HG03571 (cell line): ENCODE results near the gene SLC38A2.

ENCODE experiments used
- ATAC-seq: cut with Tn5 transposase; IDR thresholded peaks from one replicate; pipeline ENCODE4 v1.9.1; 2021; ENCODE audit not compliant: unreplicated experiment

Gene SLC38A2

GRCh38 chr12:46395388-46395787 lies 22.8 kb upstream of the SLC38A2 start:
- ATAC-seq: no peak

DNA sequence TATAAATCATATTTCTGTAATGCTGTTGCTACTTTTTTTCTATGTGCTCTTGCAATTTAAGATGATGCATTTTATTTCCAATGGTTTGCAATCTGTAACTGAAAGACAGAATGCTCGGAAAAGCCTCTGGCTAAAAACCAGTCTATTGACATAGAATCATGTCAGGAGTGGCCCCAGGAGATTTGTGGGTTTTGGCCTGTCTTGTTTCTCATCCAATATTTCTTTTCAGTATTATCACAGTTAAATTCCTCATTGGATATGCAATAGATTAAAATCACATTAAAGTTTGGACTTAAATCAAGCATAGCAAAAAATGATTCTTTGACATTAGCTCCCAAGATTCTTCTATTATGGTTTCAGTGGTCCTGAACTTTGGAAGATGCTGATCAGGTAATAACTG lies 19.1 kb upstream of the SLC38A2 start:
- ATAC-seq: no peak

DNA sequence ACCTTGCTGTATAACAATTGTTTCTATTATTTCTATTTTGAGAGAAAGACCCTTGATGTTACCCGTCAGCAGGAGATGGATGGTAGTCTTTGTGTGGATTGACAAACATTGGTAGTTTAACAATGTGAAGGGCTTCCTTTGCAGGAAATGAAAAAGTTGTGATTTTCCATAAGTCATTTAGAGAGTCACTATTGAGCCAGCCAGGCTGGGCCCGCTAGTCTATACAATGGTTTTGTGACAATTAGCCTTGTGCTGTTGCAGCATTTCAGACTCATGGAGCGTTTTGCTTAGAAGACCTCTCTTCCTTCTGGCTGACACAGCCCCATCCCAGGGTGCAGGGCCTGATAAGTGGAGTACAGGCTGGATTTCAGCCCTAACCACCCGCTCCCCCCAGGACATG lies 18.3 kb upstream of the SLC38A2 start:
- no peak for ATAC-seq

DNA sequence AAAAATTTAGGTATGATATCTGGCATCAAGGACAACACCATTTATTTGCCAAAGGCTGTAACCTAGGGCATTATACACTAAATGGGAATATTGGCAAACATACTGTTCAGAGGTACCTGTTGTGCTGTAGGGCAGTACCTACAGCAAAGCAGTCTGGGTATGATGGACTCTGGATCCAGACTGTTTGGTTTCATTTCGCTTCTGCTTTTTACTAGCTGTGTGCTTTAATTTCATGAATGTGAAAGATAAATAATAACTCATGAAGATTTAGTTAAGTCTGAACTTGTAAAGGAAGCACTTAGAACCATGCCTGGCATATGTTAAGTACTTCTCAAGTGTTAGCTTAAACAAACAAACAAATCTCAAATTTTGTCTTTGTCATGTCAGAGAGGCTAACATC lies 17.7 kb upstream of the SLC38A2 start:
- ATAC-seq: no peak

DNA sequence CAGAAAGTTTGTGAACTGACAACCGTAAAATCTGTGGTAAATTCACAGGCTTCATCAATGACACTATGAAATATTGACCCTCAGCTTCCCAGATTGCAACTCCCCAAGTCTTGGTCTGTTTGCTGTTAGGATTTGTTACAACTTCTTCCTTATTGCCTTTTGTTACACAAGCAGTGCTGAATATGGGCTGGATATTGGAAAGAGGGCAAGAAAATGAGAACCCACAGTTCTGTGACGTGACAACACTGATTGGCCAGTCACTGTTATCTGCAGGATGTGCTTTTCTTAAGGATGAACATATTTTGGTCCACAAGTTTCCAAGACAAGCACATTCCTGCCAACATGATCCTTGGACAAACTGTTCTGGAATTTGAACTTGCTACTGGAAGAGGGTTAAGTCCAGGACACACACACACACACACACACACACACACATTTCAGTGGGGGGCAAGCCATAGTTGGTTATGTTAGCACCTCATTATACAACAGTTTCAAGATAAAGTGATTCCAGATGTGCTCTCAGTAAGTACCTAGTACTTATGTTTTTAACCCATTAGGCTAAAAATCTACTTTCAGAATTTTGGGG lies 16.6 kb upstream of the SLC38A2 start:
- ATAC-seq: no peak

DNA sequence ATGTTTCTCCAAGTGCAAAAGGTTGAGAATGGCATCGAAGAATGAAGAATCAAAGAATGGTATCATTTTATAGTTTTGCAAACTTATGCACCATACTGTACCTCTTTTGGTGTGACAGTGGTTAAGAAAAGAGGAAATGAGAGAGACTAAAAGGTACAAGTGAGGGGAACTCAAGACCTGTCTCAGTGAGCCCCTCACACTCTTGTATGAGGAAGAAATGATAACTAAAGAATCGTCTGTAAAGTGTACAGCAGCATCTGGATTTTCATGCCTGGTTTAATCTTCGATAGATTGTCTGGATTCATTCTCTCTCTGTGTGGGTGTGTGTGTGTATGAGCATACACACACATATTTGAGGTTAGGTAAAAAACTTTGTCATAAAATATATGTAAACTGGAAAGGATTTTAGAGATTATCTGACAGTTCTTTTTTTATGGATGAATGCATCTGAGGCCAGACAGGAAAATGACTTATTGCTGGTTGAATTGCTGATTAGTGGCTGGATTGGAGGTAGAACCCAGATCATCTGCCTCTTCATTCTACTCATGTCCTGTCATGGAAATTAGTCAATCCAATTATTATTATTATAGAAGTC lies 16.0 kb upstream of the SLC38A2 start:
- peak; percentile 74 for ATAC-seq

DNA sequence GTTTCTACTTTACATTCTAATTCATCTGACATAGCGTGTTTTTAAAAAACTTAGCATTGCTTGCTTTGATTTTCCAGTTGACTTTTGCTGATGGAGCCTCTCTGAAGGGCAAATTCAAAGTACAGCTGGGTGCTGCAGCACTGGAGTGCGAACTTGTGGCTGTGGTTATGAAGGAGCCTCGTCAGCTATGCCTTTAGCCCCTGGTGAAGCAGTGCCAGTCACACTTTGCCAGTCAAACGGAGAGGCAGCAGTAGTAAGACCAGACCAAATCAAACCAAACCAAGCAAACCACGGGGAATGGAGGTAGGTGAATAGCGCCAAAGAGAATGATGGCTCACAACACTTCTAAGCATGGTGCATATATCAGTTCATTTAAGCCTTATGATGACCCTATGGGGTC lies 15.1 kb upstream of the SLC38A2 start:
- no peak for ATAC-seq

DNA sequence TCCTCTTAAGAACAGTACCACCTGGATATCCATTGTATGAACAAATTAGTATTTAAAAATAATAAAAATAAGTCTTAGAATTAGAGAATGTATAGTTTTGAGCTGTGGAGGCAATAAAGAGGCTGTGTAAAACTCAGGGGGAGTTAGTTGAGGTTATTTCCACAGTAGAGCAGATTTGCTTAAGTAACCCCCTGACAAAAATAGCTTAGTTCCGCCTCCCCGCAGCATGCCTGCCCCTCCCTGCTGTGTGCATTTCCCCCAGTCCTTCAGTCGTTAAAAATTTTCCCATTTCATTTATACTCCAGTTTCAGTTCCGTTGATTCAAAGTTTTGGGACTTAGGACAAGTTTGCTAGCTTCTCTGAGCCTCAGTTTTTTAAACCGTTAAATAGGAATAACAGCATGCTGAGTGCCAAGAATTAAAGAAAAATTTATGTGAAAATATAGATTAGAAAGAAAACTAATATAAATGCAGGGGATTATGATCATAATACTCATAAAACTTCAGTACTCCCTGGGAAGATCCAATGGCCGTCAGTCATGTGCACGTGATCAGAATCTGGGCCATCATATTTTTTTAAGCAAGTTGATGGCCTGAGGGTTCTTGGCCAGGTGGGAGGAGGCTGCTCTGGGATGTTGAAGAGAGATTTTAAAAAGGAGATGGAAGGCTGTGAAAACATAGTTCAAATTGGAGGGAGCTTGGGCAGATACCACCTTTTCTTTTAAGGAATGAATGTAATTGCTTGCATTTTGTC lies 14.5 kb upstream of the SLC38A2 start:
- peak; percentile 21 for ATAC-seq

- no peak for ATAC-seq
Measured at GRCh38 chr12:46386360-46386867, 13.8 kb upstream of the SLC38A2 start.

DNA sequence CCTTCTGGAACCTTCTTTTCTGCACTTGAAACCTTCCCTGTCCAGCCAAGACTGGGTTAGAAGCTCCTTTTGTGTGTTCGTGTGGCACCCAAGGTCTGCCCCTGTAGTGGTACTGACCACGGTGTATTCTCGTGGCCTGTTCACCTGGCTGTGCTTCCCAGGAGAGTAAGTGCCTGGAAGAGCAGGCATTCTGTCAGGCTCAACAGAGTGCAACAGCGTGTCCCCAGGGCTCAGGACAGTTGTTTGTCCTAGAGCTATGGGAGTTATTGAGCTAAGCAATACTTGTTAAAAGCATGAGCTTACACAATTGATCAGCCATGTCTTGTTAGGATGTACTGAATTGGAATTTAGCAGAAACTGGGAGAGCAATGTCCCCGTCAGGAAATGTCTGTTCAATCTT lies 12.9 kb upstream of the SLC38A2 start:
- ATAC-seq: no peak

DNA sequence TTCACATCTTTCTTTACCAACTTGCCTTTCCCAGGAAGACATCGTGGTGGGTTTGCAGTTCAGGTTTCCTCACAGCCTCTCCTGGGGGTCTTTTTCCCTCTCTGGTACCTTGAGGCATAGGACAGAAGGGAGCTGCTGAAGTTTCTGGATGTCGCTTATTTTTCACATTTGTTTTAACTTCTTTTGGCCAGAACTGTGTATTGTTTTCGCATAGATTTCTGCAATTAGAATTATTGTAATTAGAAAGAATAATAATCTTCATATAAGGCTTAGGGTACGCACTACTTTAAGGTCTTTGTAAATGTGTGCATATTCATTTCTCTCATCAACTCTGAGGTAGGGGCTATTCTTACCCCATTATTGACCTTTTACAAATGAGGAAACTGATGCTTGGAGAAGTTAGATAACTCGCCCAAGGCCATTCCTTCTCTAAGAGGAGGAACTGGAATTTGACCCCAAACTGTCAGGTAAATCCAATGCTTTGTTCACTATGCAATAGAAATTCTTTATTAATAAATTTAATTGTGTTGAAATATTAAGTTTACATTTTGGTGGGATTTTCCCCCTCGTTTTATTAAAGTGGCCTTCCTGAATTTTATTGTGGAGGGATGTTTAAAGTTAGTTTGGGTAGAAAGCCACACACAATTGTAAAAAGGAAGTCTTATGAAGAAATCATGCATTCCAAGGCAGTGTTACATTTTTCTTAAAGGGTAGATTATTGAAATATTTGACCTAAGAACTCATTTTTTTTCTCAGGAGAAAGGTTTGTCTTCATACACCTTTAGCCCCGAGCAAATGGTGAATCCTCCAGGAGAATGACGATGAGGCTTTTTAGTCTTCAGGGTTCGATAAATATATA lies 12.1 kb upstream of the SLC38A2 start:
- ATAC-seq: no peak

DNA sequence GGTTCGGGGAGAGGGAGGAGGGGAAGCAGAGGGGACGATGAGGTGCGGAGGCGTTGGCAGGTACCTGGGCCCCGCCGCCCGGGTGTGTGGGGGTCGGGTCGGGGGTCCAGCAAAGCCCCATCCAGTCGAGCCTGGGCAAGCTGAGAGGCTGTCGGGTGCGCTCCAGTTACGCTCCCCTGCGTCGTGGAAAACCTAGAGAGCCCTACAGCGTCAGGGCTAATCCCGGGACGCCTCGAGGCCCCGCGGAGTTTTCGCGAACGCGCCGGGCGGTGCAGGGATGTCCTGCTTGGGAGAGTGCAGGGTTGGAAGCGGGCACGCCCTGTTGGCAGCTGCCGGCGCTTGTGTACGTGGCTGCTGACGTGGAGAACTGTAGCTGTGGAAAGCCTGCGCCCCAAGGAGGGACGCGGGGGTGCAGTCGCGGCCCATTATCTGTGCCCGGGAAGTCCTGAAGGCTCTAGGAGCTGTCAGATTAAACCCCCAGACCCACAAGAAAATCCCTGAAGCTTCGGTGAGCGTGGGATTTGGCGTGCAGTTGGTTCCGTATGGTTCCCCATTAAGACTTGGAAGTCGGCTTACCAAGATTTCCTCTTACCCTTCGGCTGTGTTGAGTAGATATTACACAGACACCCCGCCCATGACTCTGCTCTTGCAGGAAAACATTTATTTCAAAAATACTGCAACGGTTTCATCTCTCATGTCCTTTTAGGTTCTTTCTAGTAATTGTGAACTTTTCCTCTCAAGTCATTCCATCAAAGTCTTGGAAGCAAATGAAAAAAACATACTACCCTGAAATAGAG lies 11.3 kb upstream of the SLC38A2 start:
- peak; percentile 34 for ATAC-seq

DNA sequence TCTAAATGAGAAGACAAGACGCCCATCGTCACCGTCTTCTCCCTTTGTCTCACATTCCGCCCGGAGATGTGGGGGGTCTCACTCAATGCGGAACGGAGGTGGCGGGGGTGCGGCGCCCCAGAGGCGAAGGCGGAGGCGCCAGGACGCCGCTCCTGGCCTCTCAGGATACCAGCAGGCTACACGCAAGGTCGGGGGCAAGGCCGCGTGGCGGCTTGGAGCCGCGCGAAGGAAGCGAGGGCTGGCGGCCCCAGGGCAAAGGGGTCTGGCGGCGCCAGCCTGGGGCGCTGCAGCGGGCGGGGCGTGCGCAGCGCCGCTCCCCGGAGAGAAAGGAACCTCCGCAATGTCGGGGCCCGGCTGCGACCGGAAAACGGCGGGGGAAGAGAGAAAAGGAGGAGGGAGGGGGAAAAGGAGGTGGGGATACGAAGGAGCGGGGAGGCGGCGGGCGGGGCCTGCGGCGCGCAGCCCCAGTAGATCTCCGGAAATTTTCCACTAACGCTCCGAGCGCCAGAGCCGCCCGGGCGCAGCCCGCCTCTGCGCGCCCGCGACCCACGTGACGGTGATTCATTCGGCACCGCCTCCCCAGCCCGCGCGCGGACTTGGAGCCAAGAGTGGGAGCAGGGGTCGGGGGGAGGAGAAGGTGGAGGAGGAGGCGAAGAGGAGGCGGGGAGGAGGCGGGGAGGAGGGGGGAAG lies 10.5 kb upstream of the SLC38A2 start:
- ATAC-seq: peak; percentile 71

- ATAC-seq: no peak
Measured at GRCh38 chr12:46382408-46382963, 9.9 kb upstream of the SLC38A2 start.

DNA sequence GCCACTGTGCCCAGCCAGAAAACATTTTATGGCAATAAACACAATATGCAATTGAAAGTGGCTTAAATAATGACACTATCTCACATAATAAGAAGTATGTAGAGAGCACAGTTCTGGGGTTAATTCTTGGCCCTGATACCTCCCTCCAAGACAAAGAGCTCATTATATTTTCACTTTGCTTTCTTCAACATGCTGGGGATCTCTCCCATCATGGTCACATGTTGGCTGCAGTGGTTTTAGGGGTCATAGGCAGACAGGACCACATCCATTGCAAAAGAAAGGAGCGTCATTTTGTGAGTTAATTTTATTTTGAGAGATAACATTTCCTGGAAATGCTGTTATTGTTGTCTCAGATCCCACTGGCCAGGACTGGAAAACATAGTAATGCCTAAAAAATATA lies 8.3 kb upstream of the SLC38A2 start:
- ATAC-seq: no peak

- no peak for ATAC-seq
Measured at GRCh38 chr12:46380022-46380796, 7.6 kb upstream of the SLC38A2 start.

DNA sequence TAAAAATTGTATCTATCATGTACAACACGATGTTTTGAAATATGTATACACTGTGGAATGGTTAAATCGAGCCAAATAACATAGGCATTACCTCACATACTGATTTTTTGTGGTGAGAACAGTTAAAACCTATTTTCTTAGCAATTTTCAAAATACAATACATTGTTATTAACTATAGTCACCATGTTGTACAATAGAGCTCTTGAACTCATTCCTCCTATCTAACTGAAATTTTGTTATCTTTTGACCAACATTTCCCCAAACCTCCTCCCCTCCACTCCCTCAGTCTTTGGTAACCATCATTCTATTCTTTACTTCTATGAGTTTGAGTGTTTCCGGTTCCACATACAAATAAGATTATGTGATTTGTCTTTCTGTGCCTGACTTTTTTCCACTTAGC lies 6.8 kb upstream of the SLC38A2 start:
- no peak for ATAC-seq

GRCh38 chr12:46378530-46378929 lies 6.0 kb upstream of the SLC38A2 start:
- ATAC-seq: no peak

GRCh38 chr12:46377678-46378077 lies 5.1 kb upstream of the SLC38A2 start:
- ATAC-seq: no peak
